Peyer's patch (tissue), 4 donors: Measurements from ENCODE around the gene CTNNA2. TPM values are rescaled to one million over a fixed set of nuclear protein-coding genes. Genes with fewer than 3 reads are reported as not detected.

Experiments
- DNase-seq, 3 donors: peaks; one replicate each; pipeline ENCODE4 v3.0.0-alpha.2; 2017 to 2019
- H3K27ac ChIP-seq, 4 donors: fragments of 200-600 bp; sonication (generic); one replicate each; pipeline ENCODE4 v1.5.1; 2016 to 2019
- H3K27me3 ChIP-seq, 2 donors: fragments of 200-600 bp; sonication (generic); one replicate each; pipeline ENCODE4 v1.5.1; 2019
- H3K36me3 ChIP-seq, 3 donors: fragments of 200-600 bp; sonication (generic); one replicate each; pipeline ENCODE4 v1.5.1; 2016 to 2019
- H3K4me1 ChIP-seq, 4 donors: fragments of 200-600 bp; sonication (generic); one replicate each; pipeline ENCODE4 v1.5.1; 2016 to 2019
- H3K4me3 ChIP-seq, 4 donors: fragments of 200-600 bp; sonication (generic); 1 replicate in 3 of 4; 2 replicates in 1 of 4; pipeline ENCODE4 v1.5.1; 2016 to 2019; ENCODE audit warnings: mild to moderate bottlenecking in 1 of 4
- H3K9me3 ChIP-seq, 4 donors: fragments of 200-600 bp; sonication (generic); one replicate each; pipeline ENCODE4 v1.5.1; 2016 to 2019; ENCODE audit warnings: mild to moderate bottlenecking in 1 of 4
- CTCF ChIP-seq, 6 experiments: fragments of 450-650 bp in 4 of 6; fragments of 200-600 bp in 2 of 6; sonication (generic) in 1 of 6; IDR thresholded peaks; one replicate each; pipeline ENCODE4 v1.5.1; 2017 to 2019; ENCODE audit warnings: antibody characterized with exemption in 6 of 6, mild to moderate bottlenecking in 3 of 6, moderate library complexity in 1 of 6
- POLR2A ChIP-seq, 2 donors: fragments of 450-650 bp; IDR thresholded peaks; one replicate each; pipeline ENCODE4 v1.5.1; 2017; ENCODE audit warnings: antibody characterized with exemption in 2 of 2, mild to moderate bottlenecking in 2 of 2, moderate library complexity in 2 of 2
- total RNA-seq, 4 donors: library from RNA; depleted of rRNA; stranded (reverse); fragments of >200 nt; gene quantifications; one replicate each; pipeline ENCODE4 v1.1.0, GENCODE V29; 2016

CTNNA2 gene
- total RNA-seq, 4 donors from 2014 or later: 0.67 to 5.3 (median 0.88) TPM; not detected in 1

- DNase-seq: no peak
- H3K9me3 ChIP-seq: no peaks in the 10 kb centered on the region
- H3K4me1 ChIP-seq: no peaks in the 10 kb centered on the region
- no peaks in the 10 kb centered on the region for H3K36me3 ChIP-seq
- H3K27me3 ChIP-seq: no peaks in the 10 kb centered on the region
- TF ChIP-seq POLR2A (IDR thresholded peaks at IDR 0.05): no peak
- TF ChIP-seq CTCF (IDR thresholded peaks at IDR 0.05): no peak
- no peak overlapping the region for H3K27ac ChIP-seq
- H3K4me3 ChIP-seq: no peak overlapping the region
Observed at GRCh38 chr2:80579756-80580155, 1066.9 kb downstream of the CTNNA2 start.

- Histone ChIP-seq H3K27me3 (no peaks in the 10 kb centered on the region), H3K27ac (no peak overlapping the region), H3K36me3 (no peaks in the 10 kb centered on the region), H3K4me1 (no peaks in the 10 kb centered on the region), H3K9me3 (no peaks in the 10 kb centered on the region), H3K4me3 (no peak overlapping the region)
- DNase-seq: no peak
- TF ChIP-seq POLR2A (IDR thresholded peaks at IDR 0.05) (no peak), CTCF (IDR thresholded peaks at IDR 0.05) (no peak)
Observed at GRCh38 chr2:80591233-80591632, 1078.4 kb downstream of the CTNNA2 start.

GRCh38 chr2:80592106-80592505, 1079.3 kb downstream of the CTNNA2 start:
- no peaks in the 10 kb centered on the region for H3K27me3 ChIP-seq
- no peak overlapping the region for H3K27ac ChIP-seq
- H3K4me3 ChIP-seq: no peak overlapping the region
- H3K36me3 ChIP-seq: no peaks in the 10 kb centered on the region
- TF ChIP-seq POLR2A (IDR thresholded peaks at IDR 0.05) (no peak), CTCF (IDR thresholded peaks at IDR 0.05) (no peak)
- H3K4me1 ChIP-seq: no peaks in the 10 kb centered on the region
- no peaks in the 10 kb centered on the region for H3K9me3 ChIP-seq
- no peak for DNase-seq

GRCh38 chr2:80610108-80610507, 1097.3 kb downstream of the CTNNA2 start:
- Histone ChIP-seq H3K27me3 (no peaks in the 10 kb centered on the region), H3K9me3 (no peaks in the 10 kb centered on the region), H3K36me3 (no peaks in the 10 kb centered on the region), H3K27ac (no peak overlapping the region), H3K4me1 (no peaks in the 10 kb centered on the region), H3K4me3 (no peak overlapping the region)
- TF ChIP-seq POLR2A (IDR thresholded peaks at IDR 0.05) (no peak), CTCF (IDR thresholded peaks at IDR 0.05) (no peak)
- DNase-seq: no peak

- H3K4me3 ChIP-seq: no peak overlapping the region
- no peaks in the 10 kb centered on the region for H3K27me3 ChIP-seq
- no peak overlapping the region for H3K27ac ChIP-seq
- no peak for DNase-seq
- H3K4me1 ChIP-seq: no peaks in the 10 kb centered on the region
- no peaks in the 10 kb centered on the region for H3K36me3 ChIP-seq
- H3K9me3 ChIP-seq: no peaks in the 10 kb centered on the region
- TF ChIP-seq CTCF (IDR thresholded peaks at IDR 0.05): no peak
- no peak for TF ChIP-seq POLR2A (IDR thresholded peaks at IDR 0.05)
Observed at GRCh38 chr2:80621656-80622055, 1108.8 kb downstream of the CTNNA2 start.

- no peaks in the 10 kb centered on the region for H3K27me3 ChIP-seq
- no peak for DNase-seq
- no peaks in the 10 kb centered on the region for H3K9me3 ChIP-seq
- TF ChIP-seq POLR2A (IDR thresholded peaks at IDR 0.05) (no peak), CTCF (IDR thresholded peaks at IDR 0.05) (no peak)
- no peaks in the 10 kb centered on the region for H3K4me1 ChIP-seq
- H3K36me3 ChIP-seq: no peaks in the 10 kb centered on the region
- H3K4me3 ChIP-seq: no peak overlapping the region
- H3K27ac ChIP-seq: no peak overlapping the region
Observed at GRCh38 chr2:80624062-80624461, 1111.2 kb downstream of the CTNNA2 start.
